Esophagus muscularis mucosa (tissue), 3 donors: ENCODE results near the gene UCP3.

Experiments
- POLR2AphosphoS5 ChIP-seq, 2 donors: sonication (generic); formaldehyde crosslinking; IDR thresholded peaks; one replicate each; pipeline ENCODE4 v1.6.1; 2017; ENCODE audit warnings: antibody characterized with exemption in 2 of 2
- TF ChIP-seq, protein P1 (sequence below), 3 experiments: fragments of 200-600 bp in 2 of 3; fragments of 450-650 bp in 1 of 3; sonication (generic) in 2 of 3; IDR thresholded peaks; one replicate each; pipeline ENCODE4 v1.5.1; 2017 to 2019; ENCODE audit warnings: antibody characterized with exemption in 3 of 3, mild to moderate bottlenecking in 2 of 3, moderate library complexity in 1 of 3

DNA sequence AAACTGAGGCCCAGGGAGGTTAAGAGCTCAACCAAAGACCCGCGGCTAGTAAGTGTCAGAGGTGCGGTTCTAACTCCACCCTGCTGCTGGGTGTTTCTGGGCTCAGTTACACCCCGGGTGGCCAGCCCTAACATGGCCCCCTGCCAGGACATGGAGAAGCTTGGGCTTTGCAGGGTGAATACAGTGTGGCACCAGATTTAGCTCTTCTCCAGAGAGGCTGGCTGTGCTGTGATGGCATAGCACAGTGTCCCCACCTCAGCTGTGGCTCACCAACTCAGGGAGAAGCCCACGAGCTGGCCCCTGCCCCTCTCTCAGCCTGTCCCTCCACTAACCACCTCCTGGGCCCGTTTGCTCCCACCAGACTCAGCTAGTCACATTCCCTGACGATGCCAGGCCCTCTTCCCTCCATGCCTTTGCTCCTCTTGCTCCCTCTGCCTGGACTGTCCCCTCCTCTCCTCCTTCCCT is 7.0 kb downstream of the UCP3 start:
- no peak for TF ChIP-seq POLR2AphosphoS5 (IDR thresholded peaks at IDR 0.05)
- TF ChIP-seq, protein P1, sequence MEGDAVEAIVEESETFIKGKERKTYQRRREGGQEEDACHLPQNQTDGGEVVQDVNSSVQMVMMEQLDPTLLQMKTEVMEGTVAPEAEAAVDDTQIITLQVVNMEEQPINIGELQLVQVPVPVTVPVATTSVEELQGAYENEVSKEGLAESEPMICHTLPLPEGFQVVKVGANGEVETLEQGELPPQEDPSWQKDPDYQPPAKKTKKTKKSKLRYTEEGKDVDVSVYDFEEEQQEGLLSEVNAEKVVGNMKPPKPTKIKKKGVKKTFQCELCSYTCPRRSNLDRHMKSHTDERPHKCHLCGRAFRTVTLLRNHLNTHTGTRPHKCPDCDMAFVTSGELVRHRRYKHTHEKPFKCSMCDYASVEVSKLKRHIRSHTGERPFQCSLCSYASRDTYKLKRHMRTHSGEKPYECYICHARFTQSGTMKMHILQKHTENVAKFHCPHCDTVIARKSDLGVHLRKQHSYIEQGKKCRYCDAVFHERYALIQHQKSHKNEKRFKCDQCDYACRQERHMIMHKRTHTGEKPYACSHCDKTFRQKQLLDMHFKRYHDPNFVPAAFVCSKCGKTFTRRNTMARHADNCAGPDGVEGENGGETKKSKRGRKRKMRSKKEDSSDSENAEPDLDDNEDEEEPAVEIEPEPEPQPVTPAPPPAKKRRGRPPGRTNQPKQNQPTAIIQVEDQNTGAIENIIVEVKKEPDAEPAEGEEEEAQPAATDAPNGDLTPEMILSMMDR (IDR thresholded peaks at IDR 0.05) = no peak
